ENCODE data around the gene BSPRY.
"Not testable (repeated sequence)": the region's sequence is repeated elsewhere in the genome, so short reads cannot be mapped to it uniquely, and the experiment has no call there.

Gene BSPRY

DNA sequence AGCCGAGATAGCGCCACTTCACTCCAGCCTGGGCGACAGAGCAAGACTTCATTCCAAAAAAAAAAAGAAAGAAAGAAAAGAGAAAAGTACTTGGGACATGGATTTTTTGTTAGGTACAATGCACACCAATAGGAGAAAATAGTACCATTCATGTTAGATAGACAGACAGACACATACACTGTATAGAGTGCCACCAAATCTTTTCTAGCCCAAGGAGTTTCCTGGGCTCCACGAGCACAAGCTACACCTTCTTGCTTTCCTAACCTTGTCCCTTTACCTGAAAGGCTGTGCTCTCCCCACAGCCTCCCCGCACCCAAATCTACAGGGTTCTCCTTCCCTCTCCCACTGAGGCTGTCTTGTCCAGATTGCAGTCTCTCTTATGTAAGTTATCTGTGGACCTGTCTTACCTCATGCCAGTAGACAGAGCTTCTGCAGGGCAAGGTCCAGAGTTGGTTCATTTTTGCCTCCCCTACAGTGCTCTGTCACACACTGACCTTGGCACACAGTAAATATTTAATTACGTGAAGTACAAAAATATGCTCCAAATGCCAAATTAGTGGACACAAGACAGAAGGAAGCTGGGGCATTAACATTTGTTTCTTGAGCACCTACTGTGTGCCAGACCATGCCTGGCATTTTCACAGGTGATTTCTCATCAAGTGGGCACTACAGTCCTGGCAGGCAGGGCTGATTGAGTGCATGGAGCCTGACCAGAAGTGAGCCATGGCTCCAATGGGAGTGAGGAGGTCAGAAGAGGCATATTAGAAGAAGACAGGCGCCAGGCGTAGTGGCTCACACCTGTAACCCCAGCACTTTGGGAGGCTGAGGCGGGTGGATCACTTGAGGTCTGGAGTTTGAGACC is 45.9 kb downstream of the BSPRY start:
- no peak for DNase-seq

DNA sequence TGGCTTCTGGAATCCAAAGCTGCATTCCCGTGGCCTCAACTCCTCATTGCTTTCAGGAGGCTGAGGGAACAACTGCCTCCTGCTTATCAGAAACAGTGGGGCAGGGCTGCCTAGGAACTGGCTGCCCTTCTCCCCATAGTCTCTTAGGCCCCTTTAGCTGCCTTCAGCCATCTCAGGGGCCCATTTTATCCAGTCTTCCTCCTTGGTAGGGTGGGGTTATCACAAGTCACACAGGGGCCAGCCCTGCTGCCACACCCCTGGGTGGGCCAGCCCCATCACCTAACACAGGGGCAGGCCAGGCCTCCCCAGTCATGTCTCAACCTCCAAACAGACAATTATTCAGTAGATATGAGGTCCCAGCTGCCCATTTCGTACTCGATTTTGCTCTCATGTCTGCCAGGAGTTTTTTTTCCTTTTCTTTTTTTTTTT is 47.9 kb downstream of the BSPRY start:
- DNase-seq, result no peak

DNA sequence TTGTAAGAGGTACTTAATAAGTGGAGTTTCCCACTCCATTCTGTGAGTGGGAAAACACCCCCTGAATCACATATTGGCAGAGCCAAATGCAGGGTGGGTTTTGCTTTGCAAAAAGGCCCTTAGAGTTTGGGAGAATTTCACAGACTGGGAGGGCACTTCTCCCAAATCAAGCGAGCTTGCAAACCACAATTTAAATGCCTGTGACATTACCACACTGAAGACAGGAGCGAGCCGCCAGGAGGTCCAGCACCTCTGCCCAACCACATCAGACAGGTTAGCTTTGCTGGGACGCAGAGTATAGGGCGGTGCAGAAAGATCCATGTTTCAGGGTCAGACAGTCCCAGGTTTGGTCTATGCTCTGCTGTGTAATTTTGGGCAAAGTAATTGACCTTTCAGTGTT is 49.5 kb downstream of the BSPRY start:
- DNase-seq, result no peak

DNA sequence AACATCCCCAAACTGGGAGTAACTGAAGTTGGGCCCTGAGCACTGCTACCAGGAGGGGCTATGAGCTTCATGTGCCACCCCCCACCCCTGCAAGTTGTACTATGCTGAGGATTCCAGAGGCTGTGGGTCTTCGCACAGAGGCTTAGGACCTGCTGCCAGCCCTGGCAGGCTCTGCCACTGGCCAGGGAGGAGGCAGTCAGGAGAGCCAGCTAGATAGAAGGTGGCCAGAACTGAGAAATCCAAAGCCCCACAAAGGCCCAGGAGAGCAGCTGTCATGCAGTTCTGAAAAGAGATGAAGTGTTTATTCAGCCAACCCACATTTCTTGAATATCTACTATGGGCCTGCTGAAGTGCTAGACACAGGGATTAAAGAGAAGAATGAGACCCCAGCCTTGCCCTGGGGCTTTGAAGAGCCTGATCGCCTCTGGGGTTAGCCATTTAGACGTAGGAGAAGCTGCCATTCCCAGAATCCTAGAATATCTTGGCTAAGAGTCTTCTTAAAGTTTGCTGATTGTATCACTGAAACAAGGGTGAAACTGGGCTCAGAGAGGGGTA is 50.4 kb downstream of the BSPRY start:
- DNase-seq, result no peak

DNA sequence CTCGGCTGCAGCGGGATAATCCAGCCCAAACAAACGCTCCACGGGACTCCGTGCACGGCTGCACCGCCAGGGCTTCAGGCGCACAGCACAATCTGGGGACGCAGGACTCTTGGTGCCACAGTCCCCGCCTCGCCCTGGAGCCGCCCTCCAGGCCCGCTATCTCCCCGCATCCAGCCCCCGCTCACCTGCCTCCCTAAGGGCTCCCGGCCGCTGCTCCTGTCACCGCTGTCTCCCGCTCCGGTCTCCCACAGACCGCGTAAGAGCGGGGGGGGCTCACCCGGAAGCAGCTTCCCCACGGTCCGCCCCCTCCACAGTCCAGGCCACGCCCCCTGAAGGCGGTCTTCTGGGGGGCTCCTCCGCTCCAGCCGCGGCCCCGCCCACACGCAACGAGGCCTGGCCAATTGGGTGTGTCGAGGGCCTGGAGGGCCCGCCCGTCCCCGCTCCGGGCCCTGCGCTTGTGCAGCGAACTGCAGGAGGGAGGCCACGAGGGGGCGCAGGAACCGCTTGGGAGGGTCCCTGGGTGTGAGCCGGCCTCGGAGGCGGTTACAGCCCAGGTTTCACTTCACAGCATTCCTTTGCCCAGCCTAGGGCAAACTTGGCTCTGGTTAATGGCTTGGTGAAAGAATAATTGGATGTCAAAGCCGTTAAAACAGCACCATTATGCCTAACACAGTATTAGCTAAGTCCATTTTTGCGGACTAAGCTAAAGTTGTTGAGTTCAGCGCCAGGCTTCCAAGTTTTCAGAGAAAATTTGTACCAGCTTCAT is 51.9 kb downstream of the BSPRY start, which contains the start of gene ALAD:
TSS of gene ALAD (minus strand) at position 258 of the 766 bp plus-strand sequence. CDS start 7,725 bp downstream, outside the sequence.
- DNase-seq, result peak; percentile 99 to 100 (median 99)

DNA sequence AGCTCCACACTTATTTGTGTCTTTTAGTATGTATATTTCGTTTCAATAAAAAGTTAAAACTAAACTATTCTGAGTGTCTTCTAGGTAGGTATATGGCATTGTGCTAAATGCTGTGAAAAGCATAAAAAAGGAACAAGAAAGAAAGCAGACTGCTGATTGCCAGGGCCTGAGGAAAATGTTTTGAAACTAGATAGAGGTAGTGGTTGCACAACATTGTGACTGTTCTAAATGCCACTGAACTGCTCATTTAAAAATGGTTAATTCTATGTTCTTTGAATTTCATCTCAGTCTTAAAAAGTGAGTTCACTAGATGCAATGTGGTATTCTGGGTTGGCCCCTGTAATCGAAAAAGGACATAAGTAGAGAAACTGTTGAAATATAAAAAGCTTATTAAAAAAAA is 54.3 kb downstream of the BSPRY start:
- no peak for DNase-seq

DNA sequence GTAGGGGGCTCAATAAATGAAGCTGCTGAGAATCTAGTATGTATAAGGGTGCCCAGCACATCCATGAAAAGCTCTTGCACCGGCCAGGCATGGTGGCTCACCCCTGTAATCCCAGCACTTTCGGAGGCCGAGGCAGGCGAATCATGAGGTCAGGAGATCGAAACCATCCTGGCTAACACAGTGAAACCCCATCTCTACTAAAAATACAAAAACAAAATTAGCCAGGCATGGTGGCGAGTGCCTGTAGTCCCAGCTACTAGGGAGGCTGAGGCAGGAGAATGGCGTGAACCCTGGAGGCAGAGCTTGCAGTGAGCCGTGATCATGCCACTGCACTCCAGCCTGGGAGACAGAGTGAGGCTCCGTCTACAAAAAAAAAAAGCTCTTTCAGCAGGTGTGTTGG is 57.0 kb downstream of the BSPRY start:
- not testable (repeated sequence) for DNase-seq

DNA sequence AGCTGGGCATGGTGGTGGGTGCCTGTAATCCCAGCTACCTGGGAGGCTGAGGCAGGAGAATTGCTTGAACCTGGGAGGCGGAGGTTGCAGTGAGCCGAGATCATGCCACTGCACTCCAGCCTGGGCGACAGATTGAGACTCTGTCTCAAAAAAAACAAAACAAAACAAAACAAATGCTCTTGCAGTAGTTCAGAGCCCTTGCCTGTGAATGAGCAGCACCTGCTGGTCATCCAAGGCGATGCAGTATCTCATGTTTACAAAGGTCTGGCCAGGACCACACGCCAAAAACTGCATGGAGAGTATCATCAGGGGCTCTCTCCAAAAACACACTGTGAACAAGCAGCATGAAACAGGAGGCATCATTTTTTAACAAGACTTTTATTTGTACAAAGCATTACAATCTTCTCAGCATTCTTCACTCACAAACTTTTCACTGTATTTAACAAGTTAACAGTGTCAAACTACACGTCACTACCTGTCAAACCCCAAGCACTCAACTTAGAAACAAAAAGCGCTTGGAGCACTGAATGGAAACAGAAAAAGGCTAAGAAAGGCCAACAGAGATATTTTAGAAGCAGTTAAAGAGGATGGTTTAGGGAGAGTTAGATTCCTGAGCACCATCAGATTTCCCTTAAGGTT is 57.7 kb downstream of the BSPRY start:
- DNase-seq, result peak in 4 of 5 experiments; percentile 37 to 78 (median 40)

DNA sequence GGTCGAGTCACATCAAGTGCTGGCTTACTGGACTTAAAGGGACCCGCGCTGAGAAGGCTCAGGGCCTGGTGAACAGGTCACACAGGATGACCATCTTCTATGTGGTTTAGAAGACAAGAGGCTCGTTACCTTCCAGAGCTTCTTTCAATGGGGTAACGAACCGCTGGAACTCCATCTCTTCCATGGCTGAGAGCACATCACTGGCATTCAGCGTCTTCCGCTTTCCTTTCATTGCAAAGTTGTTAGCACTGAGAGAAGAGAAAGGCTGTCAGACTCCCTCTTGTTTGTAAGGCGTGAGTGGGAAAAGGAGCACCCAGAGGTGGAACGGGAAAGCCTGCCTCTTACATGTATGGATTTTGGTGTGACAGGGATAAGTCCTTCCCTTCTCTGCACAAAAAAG is 60.1 kb downstream of the BSPRY start:
- DNase-seq, result no peak

DNA sequence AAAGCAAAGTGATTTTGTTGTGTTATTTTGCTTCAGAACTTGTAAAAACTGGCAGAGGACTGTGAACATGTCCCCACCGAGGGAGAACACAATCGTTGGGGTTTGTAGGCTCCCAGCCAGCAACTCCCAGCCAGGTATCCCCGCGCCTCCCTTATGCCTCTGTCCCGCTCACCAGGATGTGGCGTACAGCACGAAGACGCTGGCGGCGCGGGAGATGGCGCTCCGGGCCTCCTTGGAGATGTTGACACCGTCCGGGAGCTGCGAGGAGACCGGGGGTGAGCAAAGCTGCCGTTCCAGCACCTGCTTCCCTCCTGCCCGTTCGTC is 60.5 kb downstream of the BSPRY start:
- DNase-seq, result no peak

DNA sequence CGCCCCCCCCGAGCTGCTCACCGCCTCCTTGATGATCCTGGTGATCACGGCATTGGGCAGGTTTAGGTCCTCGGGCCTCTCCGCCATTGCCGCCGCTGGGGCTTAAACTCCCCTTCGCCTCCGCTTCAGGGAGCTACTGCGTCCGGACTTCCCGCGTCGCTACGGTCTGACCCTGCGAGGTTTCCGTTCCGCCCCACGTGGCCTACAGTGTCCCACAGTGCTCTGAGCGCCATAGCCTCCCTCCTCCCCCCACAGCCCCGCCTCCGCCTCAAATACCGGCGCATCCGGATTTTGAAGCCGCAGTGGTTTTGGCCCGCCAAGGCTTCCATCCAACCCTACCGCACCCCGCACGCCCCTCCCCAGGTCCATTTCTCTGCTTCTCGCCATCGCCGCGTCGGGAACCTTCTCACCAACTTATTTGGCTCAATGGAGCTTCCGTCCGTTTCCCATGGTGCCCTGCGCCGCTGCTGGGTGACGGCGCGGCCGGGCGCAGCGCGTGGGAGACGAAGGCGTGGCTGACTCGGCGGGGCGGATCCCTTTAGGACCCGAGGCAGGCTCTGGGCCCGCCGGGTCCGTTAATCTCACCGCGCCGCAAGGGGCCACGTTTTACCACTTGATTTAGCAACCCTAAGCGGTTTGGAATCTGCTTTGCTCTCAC is 61.0 kb downstream of the BSPRY start, which contains the start of the genes C9orf43 and POLE3:
TSS of gene C9orf43 (plus strand) at position 541 of the 658 bp plus-strand sequence. CDS start 2,747 bp downstream, outside the sequence.
TSS of gene POLE3 (minus strand) at position 469 of the 658 bp plus-strand sequence. CDS start at position 87, 382 bp downstream.
- DNase-seq, result peak; percentile 88 to 97 (median 93)

DNA sequence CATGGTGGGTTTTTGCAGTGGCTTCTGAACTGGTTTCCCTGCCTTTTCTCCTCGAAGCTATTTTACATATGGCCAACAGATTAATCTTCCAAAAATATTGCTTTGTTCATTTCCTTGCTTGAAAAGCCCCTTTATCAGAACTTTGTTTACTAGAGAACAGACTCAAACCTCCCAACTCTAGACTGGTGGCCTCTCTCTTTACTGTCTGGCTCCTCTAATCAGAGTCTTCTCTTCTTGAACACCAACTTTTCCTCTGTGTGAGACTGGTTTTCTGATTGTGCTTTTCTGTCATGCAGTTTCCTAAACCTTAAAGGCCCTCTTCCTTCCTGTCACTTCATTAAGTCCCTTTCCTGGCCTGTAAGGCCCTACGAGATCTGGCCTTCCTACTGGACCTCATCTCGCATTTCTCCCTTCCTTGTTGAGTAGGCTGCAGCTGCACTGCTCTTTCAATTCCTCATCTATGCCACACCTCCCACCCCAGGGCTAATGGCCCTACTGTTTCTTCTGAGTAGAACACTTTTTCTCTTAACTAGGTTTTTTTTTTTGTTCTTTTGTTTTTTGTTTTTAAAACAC is 66.9 kb downstream of the BSPRY start:
- DNase-seq, result no peak

DNA sequence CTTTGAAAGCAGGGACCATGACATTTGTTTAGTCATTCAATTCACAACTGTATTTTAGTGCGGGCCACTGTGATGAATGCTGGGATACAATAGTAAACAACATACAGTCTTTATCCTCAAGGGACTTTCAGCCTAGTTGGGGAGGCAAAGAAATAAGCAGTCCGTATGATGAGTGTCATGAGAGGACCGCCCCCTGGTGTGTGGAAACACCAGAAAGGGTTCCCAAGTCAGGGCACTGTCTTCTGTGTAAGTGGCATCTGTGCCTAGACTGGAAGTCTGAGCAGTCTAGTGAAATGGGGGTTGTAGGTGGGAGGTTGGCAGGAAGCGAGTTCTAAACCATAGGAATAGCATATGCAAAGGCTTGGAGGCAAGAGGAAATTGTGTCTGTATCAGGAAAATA is 68.0 kb downstream of the BSPRY start:
- no peak for DNase-seq
